Stimulated activated CD8-positive, alpha-beta memory T cell treated with anti-CD3 and anti-CD28 coated beads, Interleukin-15, amount 100 ng/mL, for 1 hour (primary cell): ENCODE data around the gene ALDH9A1.

Experiments used
- DNase-seq: peaks from one replicate; pipeline ENCODE4 v3.0.0-alpha.2; 2020; ENCODE audit warnings: low read depth

ALDH9A1 gene

GRCh38 chr1:165619647-165620151 lies 78.7 kb downstream of the ALDH9A1 start:
- no peak for DNase-seq

DNA sequence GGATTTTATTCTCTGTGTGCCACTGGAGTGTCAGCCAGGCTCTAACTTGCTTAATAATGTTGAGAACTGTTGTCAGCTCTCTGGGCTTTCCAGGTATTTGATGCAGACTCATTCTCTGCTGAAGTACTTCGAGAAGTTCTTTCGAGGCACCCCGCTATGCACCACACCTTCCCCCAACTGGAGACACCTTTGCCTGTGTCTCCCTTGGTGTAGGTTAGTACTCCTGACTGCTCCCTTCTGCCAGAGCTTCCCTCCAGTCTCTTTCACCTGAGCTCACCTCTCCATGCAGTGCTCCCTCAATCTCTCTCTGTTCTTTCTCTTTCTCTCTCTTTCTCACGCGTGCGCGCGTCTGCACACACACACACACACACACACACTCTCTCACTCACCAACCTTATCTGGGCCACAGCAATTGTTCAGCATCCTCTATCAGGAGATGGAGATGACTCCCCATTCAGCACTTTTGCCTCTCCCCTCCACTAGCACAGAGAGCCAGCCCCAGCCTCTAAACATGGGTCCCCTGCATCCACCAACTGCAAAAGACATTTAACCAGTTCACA lies 81.3 kb downstream of the ALDH9A1 start:
- DNase-seq = no peak

GRCh38 chr1:165616054-165616612 lies 82.2 kb downstream of the ALDH9A1 start:
- DNase-seq = no peak
